ENCODE measurements around the gene KIAA0513. TPM values are rescaled to one million over a fixed set of nuclear protein-coding genes. Genes with fewer than 3 reads are reported as not detected.

KIAA0513 gene
- total and polyA plus RNA-seq, 2 donors, result 3.4 to 5.2 TPM

GRCh38 chr16:85084841-85085510 is 57.4 kb downstream of the KIAA0513 start:
- DNase-seq (ENCODE audit: low read depth in 6 of 9, low spot score in 9 of 9), result no peak
- peaks cover 13 to 36% of the 10 kb centered on the region in 2 donors for H3K4me1 ChIP-seq (ENCODE audit: control insufficient read depth in 2 of 2, insufficient read depth in 2 of 2, low read length in 2 of 2)
- no peaks in the 10 kb centered on the region for H3K9me3 ChIP-seq (ENCODE audit: control insufficient read depth in 2 of 2, insufficient read depth in 1 of 2, low read length in 1 of 2)
- no peak overlapping the region for H3K27ac ChIP-seq (ENCODE audit: low read depth in 1 of 2, low read length in 1 of 2)
- H3K4me3 ChIP-seq (ENCODE audit: low read length in 2 of 2), result no peak overlapping the region
- H3K36me3 ChIP-seq (ENCODE audit: control insufficient read depth in 2 of 2, insufficient read depth in 2 of 2, low read length in 1 of 2), result no peaks in the 10 kb centered on the region
- peaks cover 2 to 19% of the 10 kb centered on the region in 2 donors for H3K27me3 ChIP-seq (ENCODE audit: control insufficient read depth in 2 of 2, insufficient read depth in 1 of 2, low read length in 1 of 2)
- WGBS, result 86% methylated on average over 16 of the region's 16 CpGs

- Histone ChIP-seq H3K4me1 (ENCODE audit: control insufficient read depth in 2 of 2, insufficient read depth in 2 of 2, low read length in 2 of 2) (peaks cover 13 to 43% of the 10 kb centered on the region in 2 donors), H3K27me3 (ENCODE audit: control insufficient read depth in 2 of 2, insufficient read depth in 1 of 2, low read length in 1 of 2) (peaks cover 2 to 19% of the 10 kb centered on the region in 2 donors), H3K9me3 (ENCODE audit: control insufficient read depth in 2 of 2, insufficient read depth in 1 of 2, low read length in 1 of 2) (no peaks in the 10 kb centered on the region), H3K36me3 (ENCODE audit: control insufficient read depth in 2 of 2, insufficient read depth in 2 of 2, low read length in 1 of 2) (no peaks in the 10 kb centered on the region), H3K4me3 (ENCODE audit: low read length in 2 of 2) (no peak overlapping the region), H3K27ac (ENCODE audit: low read depth in 1 of 2, low read length in 1 of 2) (no peak overlapping the region)
- no peak for DNase-seq (ENCODE audit: low read depth in 6 of 9, low spot score in 9 of 9)
- 98% methylated on average over 17 of the region's 17 CpGs for WGBS
These were observed 58.1 kb downstream of the KIAA0513 start for GRCh38 chr16:85085721-85086120.

- DNase-seq (ENCODE audit: low read depth in 6 of 9, low spot score in 9 of 9), result peak in 8 of 9 donors; percentile 31 to 78 (median 58)
- Histone ChIP-seq H3K27ac (ENCODE audit: low read depth in 1 of 2, low read length in 1 of 2) (no peak overlapping the region), H3K36me3 (ENCODE audit: control insufficient read depth in 2 of 2, insufficient read depth in 2 of 2, low read length in 1 of 2) (no peaks in the 10 kb centered on the region), H3K4me1 (ENCODE audit: control insufficient read depth in 2 of 2, insufficient read depth in 2 of 2, low read length in 2 of 2) (peaks cover 13 to 52% of the 10 kb centered on the region in 2 donors), H3K9me3 (ENCODE audit: control insufficient read depth in 2 of 2, insufficient read depth in 1 of 2, low read length in 1 of 2) (no peaks in the 10 kb centered on the region), H3K4me3 (ENCODE audit: low read length in 2 of 2) (no peak overlapping the region), H3K27me3 (ENCODE audit: control insufficient read depth in 2 of 2, insufficient read depth in 1 of 2, low read length in 1 of 2) (peaks cover 2 to 18% of the 10 kb centered on the region in 2 donors)
- WGBS, result 80% methylated on average over 37 of the region's 37 CpGs
These were observed 59.0 kb downstream of the KIAA0513 start for GRCh38 chr16:85086347-85087291.

- Histone ChIP-seq H3K27me3 (ENCODE audit: control insufficient read depth in 2 of 2, insufficient read depth in 1 of 2, low read length in 1 of 2) (peaks cover 0 to 7% of the 10 kb centered on the region in 2 donors), H3K4me3 (ENCODE audit: low read length in 2 of 2) (no peak overlapping the region), H3K27ac (ENCODE audit: low read depth in 1 of 2, low read length in 1 of 2) (no peak overlapping the region), H3K36me3 (ENCODE audit: control insufficient read depth in 2 of 2, insufficient read depth in 2 of 2, low read length in 1 of 2) (no peaks in the 10 kb centered on the region), H3K4me1 (ENCODE audit: control insufficient read depth in 2 of 2, insufficient read depth in 2 of 2, low read length in 2 of 2) (peaks cover 7 to 42% of the 10 kb centered on the region in 2 donors), H3K9me3 (ENCODE audit: control insufficient read depth in 2 of 2, insufficient read depth in 1 of 2, low read length in 1 of 2) (no peaks in the 10 kb centered on the region)
- WGBS, result 88% methylated on average over 21 of the region's 21 CpGs
- DNase-seq (ENCODE audit: low read depth in 6 of 9, low spot score in 9 of 9), result no peak
These were observed 60.4 kb downstream of the KIAA0513 start for GRCh38 chr16:85087899-85088569.

- no peak for DNase-seq (ENCODE audit: low read depth in 6 of 9, low spot score in 9 of 9)
- 93% methylated on average over 31 of the region's 31 CpGs for WGBS
- H3K9me3 ChIP-seq (ENCODE audit: control insufficient read depth in 2 of 2, insufficient read depth in 1 of 2, low read length in 1 of 2), result no peaks in the 10 kb centered on the region
- peaks cover under 1 to 35% of the 10 kb centered on the region in 2 donors for H3K4me1 ChIP-seq (ENCODE audit: control insufficient read depth in 2 of 2, insufficient read depth in 2 of 2, low read length in 2 of 2)
- no peaks in the 10 kb centered on the region for H3K36me3 ChIP-seq (ENCODE audit: control insufficient read depth in 2 of 2, insufficient read depth in 2 of 2, low read length in 1 of 2)
- no peak overlapping the region for H3K4me3 ChIP-seq (ENCODE audit: low read length in 2 of 2)
- H3K27ac ChIP-seq (ENCODE audit: low read depth in 1 of 2, low read length in 1 of 2), result no peak overlapping the region
- peaks cover 0 to 1% of the 10 kb centered on the region in 2 donors for H3K27me3 ChIP-seq (ENCODE audit: control insufficient read depth in 2 of 2, insufficient read depth in 1 of 2, low read length in 1 of 2)
These were observed 61.1 kb downstream of the KIAA0513 start for GRCh38 chr16:85088570-85089199.

GRCh38 chr16:85089525-85089924 is 61.9 kb downstream of the KIAA0513 start:
- H3K36me3 ChIP-seq (ENCODE audit: control insufficient read depth in 2 of 2, insufficient read depth in 2 of 2, low read length in 1 of 2), result no peaks in the 10 kb centered on the region
- H3K27me3 ChIP-seq (ENCODE audit: control insufficient read depth in 2 of 2, insufficient read depth in 1 of 2, low read length in 1 of 2), result no peaks in the 10 kb centered on the region
- no peaks in the 10 kb centered on the region for H3K9me3 ChIP-seq (ENCODE audit: control insufficient read depth in 2 of 2, insufficient read depth in 1 of 2, low read length in 1 of 2)
- H3K4me1 ChIP-seq (ENCODE audit: control insufficient read depth in 2 of 2, insufficient read depth in 2 of 2, low read length in 2 of 2), result peaks cover 0 to 33% of the 10 kb centered on the region in 2 donors
- WGBS, result 95% methylated on average over 16 of the region's 16 CpGs
- H3K4me3 ChIP-seq (ENCODE audit: low read length in 2 of 2), result no peak overlapping the region
- H3K27ac ChIP-seq (ENCODE audit: low read depth in 1 of 2, low read length in 1 of 2), result no peak overlapping the region
- DNase-seq (ENCODE audit: low read depth in 6 of 9, low spot score in 9 of 9), result no peak

- no peak overlapping the region for H3K4me3 ChIP-seq (ENCODE audit: low read length in 2 of 2)
- H3K27me3 ChIP-seq (ENCODE audit: control insufficient read depth in 2 of 2, insufficient read depth in 1 of 2, low read length in 1 of 2), result no peaks in the 10 kb centered on the region
- no peak overlapping the region for H3K27ac ChIP-seq (ENCODE audit: low read depth in 1 of 2, low read length in 1 of 2)
- H3K9me3 ChIP-seq (ENCODE audit: control insufficient read depth in 2 of 2, insufficient read depth in 1 of 2, low read length in 1 of 2), result no peaks in the 10 kb centered on the region
- DNase-seq (ENCODE audit: low read depth in 6 of 9, low spot score in 9 of 9), result no peak
- no peaks in the 10 kb centered on the region for H3K36me3 ChIP-seq (ENCODE audit: control insufficient read depth in 2 of 2, insufficient read depth in 2 of 2, low read length in 1 of 2)
- WGBS, result 91% methylated on average over 13 of the region's 13 CpGs
- peaks cover 0 to 29% of the 10 kb centered on the region in 2 donors for H3K4me1 ChIP-seq (ENCODE audit: control insufficient read depth in 2 of 2, insufficient read depth in 2 of 2, low read length in 2 of 2)
These were observed 62.6 kb downstream of the KIAA0513 start for GRCh38 chr16:85090181-85090580.

GRCh38 chr16:85090873-85091521 is 63.4 kb downstream of the KIAA0513 start:
- H3K36me3 ChIP-seq (ENCODE audit: control insufficient read depth in 2 of 2, insufficient read depth in 2 of 2, low read length in 1 of 2), result no peaks in the 10 kb centered on the region
- 70% methylated on average over 8 of the region's 8 CpGs for WGBS
- no peak overlapping the region for H3K4me3 ChIP-seq (ENCODE audit: low read length in 2 of 2)
- peak in 1 of 9 donors; percentile 34 for DNase-seq (ENCODE audit: low read depth in 6 of 9, low spot score in 9 of 9)
- peaks cover 0 to 29% of the 10 kb centered on the region in 2 donors for H3K4me1 ChIP-seq (ENCODE audit: control insufficient read depth in 2 of 2, insufficient read depth in 2 of 2, low read length in 2 of 2)
- no peaks in the 10 kb centered on the region for H3K9me3 ChIP-seq (ENCODE audit: control insufficient read depth in 2 of 2, insufficient read depth in 1 of 2, low read length in 1 of 2)
- peak overlapping the region; percentile 36 to 59 for H3K27ac ChIP-seq (ENCODE audit: low read depth in 1 of 2, low read length in 1 of 2)
- no peaks in the 10 kb centered on the region for H3K27me3 ChIP-seq (ENCODE audit: control insufficient read depth in 2 of 2, insufficient read depth in 1 of 2, low read length in 1 of 2)
